IPS DF 4.7 (cell line): ENCODE results near the gene CCDC33.

Source experiments
- DNase-seq: peaks from one replicate; pipeline ENCODE4 v3.0.0-alpha.2; 2013; ENCODE audit warnings: low spot score; ENCODE audit errors: extremely low read depth

The CCDC33 gene

GRCh38 chr15:74311734-74312444 lies 75.8 kb downstream of the CCDC33 start:
- DNase-seq, result no peak

GRCh38 chr15:74312445-74313007 lies 76.4 kb downstream of the CCDC33 start:
- DNase-seq, result no peak

GRCh38 chr15:74313889-74314288 lies 77.8 kb downstream of the CCDC33 start:
- no peak for DNase-seq

- no peak for DNase-seq
Observed at GRCh38 chr15:74314795-74315438, 78.8 kb downstream of the CCDC33 start.

GRCh38 chr15:74315626-74316025 lies 79.5 kb downstream of the CCDC33 start:
- DNase-seq, result no peak

GRCh38 chr15:74316141-74316540 lies 80.0 kb downstream of the CCDC33 start:
- no peak for DNase-seq

GRCh38 chr15:74317820-74318375 lies 81.8 kb downstream of the CCDC33 start:
- no peak for DNase-seq

GRCh38 chr15:74318376-74319137 lies 82.4 kb downstream of the CCDC33 start:
- no peak for DNase-seq

GRCh38 chr15:74319138-74319460 lies 83.0 kb downstream of the CCDC33 start:
- DNase-seq, result no peak

GRCh38 chr15:74319596-74320351 lies 83.6 kb downstream of the CCDC33 start:
- no peak for DNase-seq

- DNase-seq, result no peak
Observed at GRCh38 chr15:74320352-74321247, 84.5 kb downstream of the CCDC33 start.

GRCh38 chr15:74322558-74323180 lies 86.5 kb downstream of the CCDC33 start:
- no peak for DNase-seq

- no peak for DNase-seq
Observed at GRCh38 chr15:74324714-74325113, 88.6 kb downstream of the CCDC33 start.

- DNase-seq, result no peak
Observed at GRCh38 chr15:74326746-74327145, 90.6 kb downstream of the CCDC33 start.

- DNase-seq, result no peak
Observed at GRCh38 chr15:74327756-74328155, 91.6 kb downstream of the CCDC33 start.

GRCh38 chr15:74328331-74329056 lies 92.4 kb downstream of the CCDC33 start:
- no peak for DNase-seq

- no peak for DNase-seq
Observed at GRCh38 chr15:74330861-74331408, 94.8 kb downstream of the CCDC33 start.

GRCh38 chr15:74332011-74332410 lies 95.9 kb downstream of the CCDC33 start:
- no peak for DNase-seq

GRCh38 chr15:74332611-74333010 lies 96.5 kb downstream of the CCDC33 start:
- no peak for DNase-seq
